NCI-H2171 treated with DMSO at 0.1 percent for 48 hours (cell line): Measurements from ENCODE around the gene KIFC3.
"Not testable (repeated sequence)": the region's sequence is repeated elsewhere in the genome, so short reads cannot be mapped to it uniquely, and the experiment has no call there.

ENCODE experiments used
- DNase-seq: peaks from one replicate; lab custom pipeline; 2025; lab: John Stamatoyannopoulos, UW

Gene KIFC3

GRCh38 chr16:57803134-57803990, 1.1 kb upstream of the KIFC3 start:
- DNase-seq, result no peak

DNA sequence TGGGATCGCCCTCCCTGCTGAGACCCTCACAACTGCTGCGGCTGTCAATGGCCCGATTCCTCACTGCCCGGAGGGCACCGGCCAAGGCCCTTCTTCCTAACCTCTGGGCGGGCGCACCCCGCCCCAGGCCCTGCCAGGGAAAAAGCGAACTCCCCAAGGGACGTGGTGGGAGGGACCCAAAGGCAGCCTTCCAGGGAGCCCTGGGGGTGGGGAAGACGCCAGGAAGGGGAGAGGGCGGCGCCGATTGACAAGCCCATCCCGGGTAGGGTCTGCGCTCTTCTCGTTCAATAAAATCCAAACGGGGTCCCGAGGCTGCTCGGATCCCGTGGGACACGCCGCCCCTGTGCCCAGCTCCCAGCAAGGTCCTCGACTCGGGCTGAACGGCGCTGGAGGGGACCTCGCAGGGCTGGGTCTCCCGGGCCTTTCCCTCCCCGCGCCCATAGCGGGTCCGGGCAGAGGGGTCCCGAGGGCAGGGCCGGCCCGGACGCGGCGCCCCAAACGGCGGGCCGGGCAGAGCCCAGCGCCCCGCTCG, 416 bp downstream of the KIFC3 start:
- DNase-seq, result peak; percentile 8

- no peak for DNase-seq
These were observed 1.0 kb downstream of the KIFC3 start for GRCh38 chr16:57801098-57801808.

GRCh38 chr16:57800200-57801097, 1.8 kb downstream of the KIFC3 start:
- DNase-seq, result no peak

GRCh38 chr16:57799600-57800199, 2.6 kb downstream of the KIFC3 start:
- DNase-seq, result no peak

DNA sequence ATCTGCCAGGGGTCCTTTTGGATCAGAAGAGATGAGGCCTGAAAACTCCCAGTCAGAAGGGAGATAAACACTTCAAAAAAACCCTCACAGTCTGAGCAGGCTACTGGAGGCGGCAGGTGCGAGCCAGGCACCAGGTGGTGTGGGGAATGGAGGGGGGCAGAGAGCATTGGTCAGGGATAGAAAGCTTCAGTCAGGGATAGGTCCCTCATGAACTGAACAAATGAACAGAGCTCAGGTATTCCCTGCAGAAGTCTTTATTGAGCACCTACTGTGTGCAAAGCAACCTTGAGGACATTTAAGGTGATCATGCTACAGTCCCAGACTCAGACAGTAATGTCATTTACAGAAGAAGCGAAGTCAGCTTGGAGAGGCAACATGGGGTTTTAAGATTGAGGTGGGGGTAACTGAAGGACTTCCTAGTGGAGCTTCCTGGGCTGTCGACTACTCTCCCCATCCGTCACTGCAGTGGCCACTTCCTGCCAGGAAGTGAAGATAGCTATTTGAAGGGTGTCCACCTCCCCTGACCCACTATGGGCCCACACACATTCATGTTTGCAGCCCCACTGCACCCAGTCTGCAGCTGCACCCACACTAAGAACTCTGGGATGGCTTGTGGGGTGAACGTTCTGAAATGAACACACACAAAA, 3.2 kb downstream of the KIFC3 start:
- peak; percentile 70 for DNase-seq

- DNase-seq, result no peak
These were observed 4.0 kb downstream of the KIFC3 start for GRCh38 chr16:57798267-57798810.

- DNase-seq, result no peak
These were observed 4.6 kb downstream of the KIFC3 start for GRCh38 chr16:57797526-57798266.

GRCh38 chr16:57797216-57797525, 5.1 kb downstream of the KIFC3 start:
- DNase-seq, result no peak

GRCh38 chr16:57796014-57796413, 6.3 kb downstream of the KIFC3 start:
- DNase-seq, result not testable (repeated sequence)

DNA sequence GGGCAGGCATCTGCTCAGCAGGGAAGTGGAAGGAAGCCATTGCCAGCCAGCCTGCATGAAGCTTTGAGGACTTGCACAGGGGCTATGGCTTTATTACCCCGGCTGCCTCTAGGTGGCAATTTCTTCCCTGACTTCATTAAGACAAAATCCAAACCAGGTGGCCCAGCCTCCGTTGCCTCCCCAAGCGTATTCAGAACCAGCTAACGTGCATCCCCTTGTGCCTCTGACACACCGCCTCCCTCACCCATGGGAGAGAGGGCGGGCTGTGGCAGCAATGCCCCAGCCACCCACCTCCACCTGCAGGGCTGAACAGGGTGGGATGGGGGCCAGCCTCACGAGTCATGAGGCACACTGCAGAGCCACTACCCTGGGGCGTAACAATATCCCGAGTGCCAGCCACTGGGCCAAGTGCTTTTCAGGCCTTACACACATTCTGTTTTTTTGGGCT, 6.8 kb downstream of the KIFC3 start:
- DNase-seq, result peak; percentile 82

DNA sequence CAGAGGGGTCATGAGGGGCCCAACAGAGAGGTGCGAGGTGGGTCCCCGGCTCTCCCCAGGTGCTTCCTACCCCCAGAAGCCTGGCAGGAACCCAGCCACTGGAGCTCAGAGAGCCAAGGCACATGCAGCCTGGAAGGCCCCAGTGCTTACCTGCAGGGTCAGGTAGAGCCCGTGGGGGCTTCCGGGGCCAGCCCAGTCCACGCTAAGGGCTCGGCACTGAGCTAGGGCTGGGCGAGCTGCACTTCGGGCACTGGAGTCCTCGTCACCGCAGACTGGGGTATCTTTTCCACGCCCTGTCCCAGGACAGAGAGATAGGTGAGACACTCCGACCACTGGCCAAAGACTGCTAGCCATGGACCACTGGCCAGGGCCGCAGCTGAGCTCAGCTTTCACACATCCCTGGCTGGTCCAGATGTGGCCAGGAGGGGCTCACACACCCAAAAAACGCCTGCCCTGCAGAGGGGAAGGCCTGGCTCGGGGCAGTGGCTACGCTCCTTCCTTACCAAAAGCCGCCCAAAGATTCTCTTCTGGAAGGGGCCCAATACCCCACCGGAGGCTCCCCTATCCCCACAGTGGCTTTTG, 7.4 kb downstream of the KIFC3 start:
- no peak for DNase-seq

GRCh38 chr16:57791893-57792461, 10.3 kb downstream of the KIFC3 start:
- DNase-seq, result no peak

GRCh38 chr16:57791195-57791892, 10.9 kb downstream of the KIFC3 start:
- DNase-seq, result no peak

GRCh38 chr16:57788951-57789350, 13.3 kb downstream of the KIFC3 start:
- DNase-seq, result no peak

GRCh38 chr16:57788252-57788841, 13.9 kb downstream of the KIFC3 start:
- no peak for DNase-seq

GRCh38 chr16:57787519-57787905, 14.8 kb downstream of the KIFC3 start:
- DNase-seq, result no peak
